K562 (cell line): ENCODE results near the gene C12orf54. TPM values are rescaled to one million over a fixed set of nuclear protein-coding genes. Genes with fewer than 3 reads are reported as not detected.
A peak's percentile ranks its signal among the peaks of the same experiment; 100 is the strongest.

Source experiments
- AFF1 ChIP-seq, 2 experiments: fragments of 450-650 bp; IDR thresholded peaks; 2 replicates each; pipeline ENCODE4 v1.6.1; 2018; ENCODE audit warnings: mild to moderate bottlenecking in 2 of 2, low read depth in 1 of 2; ENCODE audit not compliant: partially characterized antibody in 2 of 2
- ARID1B ChIP-seq: fragments of 450-650 bp; IDR thresholded peaks from 2 replicates; pipeline ENCODE4 v1.6.1; 2016; ENCODE audit warnings: antibody characterized with exemption, mild to moderate bottlenecking, inconsistent platforms
- BHLHE40 ChIP-seq: IDR thresholded peaks from 2 replicates; pipeline ENCODE4 v1.6.1; 2011; ENCODE audit warnings: low read length, improper control_type of control experiment
- C11orf30 ChIP-seq: fragments of 450-650 bp; IDR thresholded peaks from 2 replicates; pipeline ENCODE4 v1.6.1; 2016; ENCODE audit warnings: low read depth, mild to moderate bottlenecking
- CBFA2T2 ChIP-seq: fragments of 450-650 bp; conservative IDR thresholded peaks from 2 replicates; pipeline ENCODE4 v1.6.1; 2017; ENCODE audit warnings: mild to moderate bottlenecking
- CBFA2T3 ChIP-seq: fragments of 450-650 bp; IDR thresholded peaks from 2 replicates; pipeline ENCODE4 v1.6.1; 2017
- DPF2 ChIP-seq: fragments of 450-650 bp; IDR thresholded peaks from 2 replicates; pipeline ENCODE4 v1.6.1; 2016
- EP300 ChIP-seq: IDR thresholded peaks from 2 replicates; pipeline ENCODE4 v1.6.1; 2012; ENCODE audit warnings: low read length, improper control_type of control experiment
- FOSL1 ChIP-seq: fragments of 200-800 bp; sonication (Bioruptor generic); conservative IDR thresholded peaks from 2 replicates; pipeline ENCODE4 v1.6.1; 2016; ENCODE audit warnings: missing genetic modification characterization, missing compliant biosample characterization
- GATAD2B ChIP-seq: fragments of 450-650 bp; IDR thresholded peaks from 2 replicates; pipeline ENCODE4 v1.6.1; 2017; ENCODE audit warnings: mild to moderate bottlenecking, borderline replicate concordance
- HBP1 ChIP-seq: fragments of 450-650 bp; formaldehyde crosslinking; IDR thresholded peaks from 2 replicates; pipeline ENCODE4 v1.4.0; 2022; ENCODE audit warnings: missing genetic modification characterization
- HDAC6 ChIP-seq: IDR thresholded peaks from 2 replicates; pipeline ENCODE4 v1.6.1; 2012; ENCODE audit warnings: low read depth, mild to moderate bottlenecking, control low read depth, inconsistent platforms, low read length, moderate library complexity
- ILK ChIP-seq: fragments of 450-650 bp; IDR thresholded peaks from 2 replicates; pipeline ENCODE4 v1.6.1; 2016; ENCODE audit warnings: missing genetic modification characterization, low read depth, mild to moderate bottlenecking, missing compliant biosample characterization, moderate library complexity, borderline replicate concordance
- MBD2 ChIP-seq: sonication (generic); IDR thresholded peaks from 2 replicates; pipeline ENCODE4 v1.6.1; 2016; ENCODE audit warnings: low read depth, borderline replicate concordance
- MEIS2 ChIP-seq: fragments of 450-650 bp; IDR thresholded peaks from 2 replicates; pipeline ENCODE4 v1.6.1; 2014; ENCODE audit warnings: mild to moderate bottlenecking; ENCODE audit not compliant: partially characterized antibody
- NCOR1 ChIP-seq: fragments of 450-650 bp; IDR thresholded peaks from 2 replicates; pipeline ENCODE4 v1.6.1; 2016; ENCODE audit warnings: mild to moderate bottlenecking, moderate library complexity
- NFE2 ChIP-seq: IDR thresholded peaks from 2 replicates; pipeline ENCODE4 v1.6.1; 2014; ENCODE audit warnings: antibody characterized with exemption, low read depth
- RCOR1 ChIP-seq, 2 experiments: IDR thresholded peaks; 2 replicates each; pipeline ENCODE4 v1.6.1; 2012; ENCODE audit warnings: low read depth in 2 of 2, low read length in 2 of 2, borderline replicate concordance in 1 of 2, improper control_type of control experiment in 1 of 2
- RFX1 ChIP-seq: fragments of 450-650 bp; IDR thresholded peaks from 2 replicates; pipeline ENCODE4 v1.6.1; 2016; ENCODE audit warnings: mild to moderate bottlenecking, moderate library complexity
- SMARCA5 ChIP-seq: fragments of 450-650 bp; IDR thresholded peaks from 2 replicates; pipeline ENCODE4 v1.6.1; 2016
- TAL1 ChIP-seq: fragments of 450-650 bp; IDR thresholded peaks from 2 replicates; pipeline ENCODE4 v1.6.1; 2016; ENCODE audit warnings: mild to moderate bottlenecking
- TEAD4 ChIP-seq, 2 experiments: sonication (generic) in 1 of 2; formaldehyde crosslinking in 1 of 2; IDR thresholded peaks; 2 replicates each; pipeline versions ENCODE4 v1.6.1 to v1.8.0; 2012 to 2022; ENCODE audit warnings: borderline replicate concordance in 1 of 2, inconsistent platforms in 1 of 2, low read length in 1 of 2, mild to moderate bottlenecking in 1 of 2, missing genetic modification reagents in 1 of 2
- ZKSCAN1 ChIP-seq: fragments of 150-350 bp; IDR thresholded peaks from 2 replicates; pipeline ENCODE4 v1.6.1; 2016; ENCODE audit warnings: low read depth, low read length
- ZNF174 ChIP-seq: fragments of 250-450 bp; sonication (Bioruptor Pico); IDR thresholded peaks from 2 replicates; pipeline ENCODE4 v1.4.0; 2020; ENCODE audit warnings: mild to moderate bottlenecking
- ZNF212 ChIP-seq: fragments of 450-650 bp; formaldehyde crosslinking; IDR thresholded peaks from 2 replicates; pipeline ENCODE4 v1.4.0; 2020; ENCODE audit warnings: mild to moderate bottlenecking
- ZNF232 ChIP-seq: sonication (generic); formaldehyde crosslinking; IDR thresholded peaks from 2 replicates; pipeline ENCODE4 v1.8.0; 2022; ENCODE audit warnings: mild to moderate bottlenecking, missing genetic modification reagents
- polyA plus RNA-seq, 8 experiments: library from polyadenylated mRNA; depleted of rRNA in 4 of 8; stranded (reverse) in 5 of 8; unstranded in 3 of 8; fragments of >200 nt; fragmentation: Nextera tagmentation in 2 of 8; fragmentation: Illumina TruSeq in 1 of 8; extraction: Ambion mirVana in 2 of 8; extraction: Trizol in 1 of 8; gene quantifications; 2 replicates each; pipeline versions ENCODE4 v1.2.1 to v1.2.3, GENCODE V29; 2011 to 2014; ENCODE audit warnings: inconsistent platforms in 1 of 8, missing spikeins in 1 of 8
- total RNA-seq, 7 experiments: library from RNA; depleted of rRNA in 6 of 7; stranded (reverse); fragments of >200 nt in 6 of 7; fragmentation: Illumina TruSeq in 2 of 7; extraction: Trizol in 2 of 7; gene quantifications; 2 replicates each; pipeline versions ENCODE4 v1.2.1 to v1.2.3, GENCODE V29; 2011 to 2021; ENCODE audit warnings: low replicate concordance in 1 of 7

C12orf54 gene
- total and polyA plus RNA-seq, 9 of the 15 experiments (the other 6 are each of a cell fraction or from before 2014, with no cell fraction given) = not detected

GRCh38 chr12:48459259-48459658, 23.0 kb upstream of the C12orf54 start (continued):
- no peak for TF ChIP-seq GATAD2B
- TF ChIP-seq AFF1 (IDR thresholded peaks at IDR 0.05; ENCODE audit: low read depth in 1 of 2, partially characterized antibody in 2 of 2) = no peak
- no peak for TF ChIP-seq SMARCA5
- TF ChIP-seq NCOR1 = peak; percentile 36; the same call in 1 of the 2 replicates
- peak; percentile 54; the same call in 1 of the 2 replicates for TF ChIP-seq BHLHE40
- no peak for TF ChIP-seq MBD2
- TF ChIP-seq ZNF232 (CRISPR knock-in tag) = no peak
- TF ChIP-seq ZKSCAN1 = no peak
- TF ChIP-seq ILK (tag) = no peak
- peak; percentile 27; the same call in 1 of the 2 replicates for TF ChIP-seq TEAD4 (IDR thresholded peaks at IDR 0.05; ENCODE audit: low read length)
- TF ChIP-seq TEAD4 (CRISPR knock-in tag; IDR thresholded peaks at IDR 0.05; ENCODE audit: borderline replicate concordance) = no peak
- peak; percentile 21; the same call in 1 of the 2 replicates for TF ChIP-seq NFE2
- peak; percentile 92 for TF ChIP-seq FOSL1
- TF ChIP-seq HDAC6 = no peak
- no peak for TF ChIP-seq ZNF212 (CRISPR knock-in tag)
- TF ChIP-seq RFX1 = no peak
- peak; percentile 75 for TF ChIP-seq ARID1B
- peak; percentile 49; the same call in 1 of the 2 replicates for TF ChIP-seq TAL1
- TF ChIP-seq HBP1 = no peak
- peak; percentile 50 for TF ChIP-seq MEIS2
- TF ChIP-seq EP300 = peak; percentile 27; the same call in 1 of the 2 replicates
- peak; percentile 55; the same call in 1 of the 2 replicates for TF ChIP-seq DPF2
- 0 out of 4 replicates have a peak, but pooled peaks of 1 of the 2 experiments have one; percentile 29 for TF ChIP-seq RCOR1 (IDR thresholded peaks at IDR 0.05; ENCODE audit: borderline replicate concordance in 1 of 2, low read depth in 2 of 2, low read length in 2 of 2)
- 0 out of 2 replicates have a peak, but pooled peaks have one; percentile 10 for TF ChIP-seq C11orf30
- TF ChIP-seq CBFA2T3 = peak; percentile 75
- peak; percentile 65 for TF ChIP-seq CBFA2T2
- TF ChIP-seq ZNF174 (CRISPR knock-in tag) = no peak
